HUDEP-2 (cell line): ENCODE results near the gene SFMBT2.

Experiments
- DNase-seq, 76 experiments: peaks; one replicate each; lab custom pipeline; 2025; ENCODE audit not compliant: unreplicated experiment in 76 of 76; lab: John Stamatoyannopoulos, UW

The SFMBT2 gene

DNA sequence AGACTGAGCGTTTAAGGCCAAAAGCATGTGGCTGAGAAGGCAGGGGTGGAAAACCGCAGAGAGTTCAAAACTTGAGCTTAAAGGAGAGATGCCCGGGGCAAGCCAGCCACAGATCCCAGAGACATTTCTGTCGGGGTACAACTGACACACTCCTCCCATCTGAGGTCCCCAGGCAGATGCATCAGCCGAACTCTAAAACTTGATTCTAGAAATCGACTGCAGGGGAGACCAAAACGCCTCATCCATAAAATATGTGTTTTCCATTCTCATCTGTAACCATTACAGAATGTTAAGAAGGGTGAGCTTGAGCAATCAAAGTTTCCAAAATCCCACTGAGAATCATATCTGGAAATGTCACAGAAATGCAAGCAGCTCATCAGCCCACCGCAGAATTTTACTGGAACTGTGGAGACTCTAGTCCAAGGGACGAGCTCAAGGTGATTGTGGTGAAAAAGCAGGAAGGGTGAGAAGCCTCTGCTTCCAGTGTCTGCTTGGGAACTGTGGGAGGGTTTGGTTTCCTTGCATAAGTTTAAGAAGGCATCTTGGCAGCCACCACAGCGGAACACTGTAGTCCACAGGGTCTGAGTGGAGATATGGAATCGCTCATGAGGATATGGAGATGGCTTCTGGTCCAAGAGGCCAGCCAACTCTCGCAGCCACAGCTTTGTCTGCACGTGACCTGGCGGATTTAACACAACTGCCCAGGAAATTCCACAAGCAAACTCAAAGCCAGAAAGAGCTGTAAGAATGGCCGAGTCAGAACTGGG lies 249.2 kb downstream of the SFMBT2 start:
- DNase-seq: no peak

DNA sequence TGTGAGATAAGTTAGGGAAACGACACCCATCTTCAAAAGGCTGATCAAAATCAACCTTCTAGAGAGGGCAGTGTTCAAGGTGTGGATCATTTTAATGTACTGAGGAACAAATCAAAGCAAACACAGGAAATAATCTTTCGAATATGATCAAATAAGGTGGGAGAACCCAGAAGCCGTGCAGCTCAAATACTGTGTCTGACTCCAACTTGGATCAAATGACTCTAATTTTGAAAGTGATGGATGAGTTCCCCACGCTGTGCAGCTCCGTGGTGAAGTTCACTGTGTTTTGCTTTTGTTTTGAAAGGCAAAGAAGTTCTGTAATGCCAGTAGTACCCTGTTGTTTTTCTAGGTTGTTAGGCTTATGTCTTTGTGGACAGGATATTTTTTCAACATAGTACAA lies 250.9 kb downstream of the SFMBT2 start:
- no peak for DNase-seq

DNA sequence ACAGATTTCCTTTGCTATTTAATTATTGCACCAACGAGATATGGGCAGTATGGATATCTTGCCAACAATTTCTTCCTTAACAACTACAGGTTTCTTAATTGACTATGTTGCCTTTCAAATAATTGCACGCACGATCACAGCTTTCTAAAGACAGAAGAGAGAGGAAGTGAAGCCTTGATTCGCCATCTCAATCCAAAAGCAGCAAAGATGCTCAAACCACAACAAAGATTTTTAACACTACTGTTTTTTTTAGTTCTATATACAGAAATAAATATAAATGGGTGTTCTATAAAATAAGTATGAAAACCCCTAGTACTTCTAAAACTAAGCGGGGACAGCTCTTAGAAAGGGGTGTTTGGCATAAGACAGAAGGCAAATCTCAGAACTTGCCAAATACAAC lies 251.3 kb downstream of the SFMBT2 start:
- DNase-seq: no peak

DNA sequence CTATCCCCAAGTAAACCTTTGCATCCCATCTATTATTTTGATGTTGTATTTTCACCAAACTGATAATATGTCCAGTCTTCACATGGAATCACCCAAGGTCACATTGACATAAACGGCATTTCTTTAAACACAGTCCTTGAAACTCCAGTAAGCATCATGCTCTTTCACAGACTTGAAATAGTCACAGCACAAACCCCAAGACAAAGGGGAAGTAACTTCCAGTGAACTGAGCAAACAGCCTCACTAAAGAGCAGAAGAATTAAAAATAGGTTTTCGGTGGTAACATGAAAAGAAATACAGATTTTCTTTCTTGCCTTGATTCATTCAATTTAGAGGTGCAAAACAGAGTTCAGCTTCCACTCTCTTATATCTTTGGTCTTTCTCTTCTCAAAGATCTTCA lies 253.7 kb downstream of the SFMBT2 start:
- no peak for DNase-seq

DNA sequence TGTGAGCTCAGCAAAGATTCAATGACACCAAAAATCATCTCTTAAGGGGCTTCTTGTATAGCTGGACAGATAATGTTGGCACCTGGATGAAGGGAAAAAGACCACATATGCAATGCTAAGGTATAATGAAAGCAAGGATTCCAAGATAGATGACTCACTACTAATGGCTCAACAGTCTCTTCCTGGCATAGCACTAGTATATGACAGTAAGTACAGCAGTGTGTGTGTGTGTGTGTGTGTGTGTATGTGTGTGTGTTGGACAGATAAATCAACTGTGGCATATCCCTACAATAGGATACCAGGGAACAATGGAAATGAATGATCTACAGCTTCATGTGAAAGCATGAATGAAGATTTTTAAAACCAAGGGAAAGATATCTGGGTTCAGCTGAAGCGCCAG lies 257.1 kb downstream of the SFMBT2 start:
- DNase-seq: no peak

DNA sequence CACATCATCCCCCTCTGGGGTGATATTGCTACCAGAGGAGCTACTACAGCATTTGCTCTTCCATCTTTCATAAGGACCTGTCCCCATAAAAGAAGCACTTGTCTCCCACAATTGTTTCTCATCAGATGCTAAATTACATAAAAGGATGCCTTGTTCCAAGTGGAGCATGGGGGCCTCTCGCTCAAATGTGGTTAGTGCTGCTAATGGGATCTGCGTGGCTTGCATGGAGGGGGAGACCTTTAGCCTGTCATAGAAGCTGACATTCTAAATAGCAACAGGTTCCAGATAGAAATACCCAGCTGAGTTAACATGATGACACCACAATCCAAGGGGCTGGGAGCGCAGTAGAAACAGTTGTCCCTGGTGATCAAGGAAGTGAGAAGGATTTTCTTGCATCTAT lies 257.9 kb downstream of the SFMBT2 start:
- DNase-seq: no peak

DNA sequence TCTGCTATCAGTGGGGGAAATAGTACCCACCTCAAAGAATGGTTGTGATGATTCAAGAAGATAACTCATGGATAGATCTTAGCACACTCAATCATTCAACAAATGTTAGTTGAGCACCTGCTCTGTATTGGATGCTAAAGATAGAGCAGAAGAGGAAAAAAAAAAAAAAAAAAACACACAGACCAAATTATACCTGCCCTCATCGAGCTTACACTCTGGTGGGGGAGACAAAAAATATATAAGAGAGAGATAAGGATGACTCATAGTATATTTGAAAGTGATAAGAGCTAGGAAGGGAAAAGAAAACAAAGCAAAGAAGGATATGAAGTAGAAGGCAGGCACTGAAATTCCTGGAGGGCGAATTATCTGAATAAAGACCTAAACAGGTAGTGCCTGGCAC lies 258.5 kb downstream of the SFMBT2 start:
- DNase-seq: no peak

DNA sequence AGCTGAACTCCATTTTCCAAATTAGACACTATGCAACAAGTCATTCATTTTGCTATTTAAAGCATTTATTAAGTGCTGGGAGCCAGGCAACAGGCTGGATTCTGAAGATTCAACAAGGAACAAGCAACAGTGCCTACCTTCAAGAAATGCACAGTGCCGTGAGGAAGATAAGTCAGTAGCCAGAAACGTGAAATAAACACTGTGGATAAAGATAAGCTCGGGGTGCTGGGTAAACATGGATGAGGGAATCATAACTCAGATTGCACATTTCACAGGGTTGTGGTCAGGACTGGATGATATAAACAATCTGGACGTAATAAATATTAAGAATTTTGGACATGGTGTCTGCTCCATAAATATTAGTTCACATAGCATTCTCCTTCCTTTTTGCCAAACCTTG lies 259.3 kb downstream of the SFMBT2 start:
- DNase-seq: no peak

DNA sequence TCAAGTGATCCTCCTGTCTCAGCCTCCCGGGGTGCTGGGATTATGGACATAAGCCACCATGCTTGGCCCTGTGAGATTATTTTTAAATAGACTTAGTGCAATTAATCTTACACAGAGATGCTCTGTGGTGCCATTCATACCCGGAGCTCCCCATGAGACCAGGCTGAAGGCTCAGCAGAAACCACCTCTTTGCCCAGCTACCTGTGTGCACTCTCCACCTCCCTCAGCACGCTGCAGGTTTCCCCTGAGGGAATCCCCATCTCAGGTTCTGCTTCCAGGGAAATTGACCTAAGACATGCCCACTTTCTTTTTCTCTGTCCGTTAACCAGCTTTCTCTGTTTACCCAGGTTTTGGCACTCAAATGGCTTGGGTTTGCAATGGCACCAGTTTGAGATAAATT lies 260.5 kb downstream of the SFMBT2 start:
- DNase-seq: no peak

DNA sequence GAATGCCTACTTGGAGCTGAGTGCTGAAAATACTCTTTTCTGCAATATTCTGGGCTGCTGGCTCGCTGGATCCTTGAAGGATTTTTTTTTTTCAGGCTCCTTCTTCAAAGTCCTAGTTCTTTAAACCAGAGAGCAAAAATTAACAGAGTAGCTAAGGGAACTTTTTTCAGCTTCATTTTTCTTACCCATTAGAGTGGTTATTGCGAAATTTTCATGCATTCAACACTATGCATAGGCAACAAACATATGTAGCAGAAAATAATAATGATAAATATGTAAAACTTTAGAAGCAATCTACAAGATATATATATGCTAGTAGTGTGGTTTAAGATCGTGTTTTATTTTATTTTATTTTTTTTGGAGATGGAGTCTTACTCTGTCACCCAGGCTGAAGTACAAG lies 264.6 kb downstream of the SFMBT2 start:
- no peak for DNase-seq

DNA sequence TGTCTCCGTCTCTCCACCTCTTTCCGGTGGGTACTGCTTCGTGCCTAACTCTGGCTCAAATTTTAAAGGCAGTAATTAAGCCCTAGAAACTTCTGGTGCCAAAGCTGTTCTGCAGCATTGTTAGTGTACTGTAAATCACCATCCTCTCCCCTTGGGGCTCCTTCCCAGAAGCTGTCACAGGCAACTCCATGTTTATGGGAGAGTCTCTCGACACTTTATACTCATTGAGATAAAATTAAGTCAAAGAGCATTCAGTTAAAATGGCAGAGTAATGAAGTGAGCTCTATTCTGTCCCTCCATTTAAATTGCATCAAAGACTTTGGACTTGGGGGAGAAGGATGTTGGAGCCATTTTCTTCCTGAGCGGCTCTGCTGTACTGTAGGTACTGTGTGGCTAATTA lies 274.8 kb downstream of the SFMBT2 start:
- DNase-seq: no peak

DNA sequence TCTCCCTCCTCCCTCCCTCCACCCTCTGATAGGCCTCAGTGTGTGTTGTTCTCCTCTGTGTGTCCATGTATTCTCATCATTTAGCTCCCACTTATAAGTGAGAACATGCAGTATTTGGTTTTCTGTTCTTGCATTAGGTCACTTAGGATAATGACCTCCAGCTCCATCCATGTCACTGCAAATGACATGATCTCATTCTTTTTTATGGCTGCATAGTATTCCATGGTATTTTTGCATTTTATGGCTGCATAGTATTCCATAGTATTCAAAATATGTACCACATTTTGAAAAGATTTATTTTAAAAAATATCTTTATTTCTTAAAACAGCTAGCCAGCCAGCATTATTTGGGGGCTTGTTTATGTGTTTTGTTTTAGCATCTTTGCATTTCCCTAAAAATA lies 275.6 kb downstream of the SFMBT2 start:
- no peak for DNase-seq

DNA sequence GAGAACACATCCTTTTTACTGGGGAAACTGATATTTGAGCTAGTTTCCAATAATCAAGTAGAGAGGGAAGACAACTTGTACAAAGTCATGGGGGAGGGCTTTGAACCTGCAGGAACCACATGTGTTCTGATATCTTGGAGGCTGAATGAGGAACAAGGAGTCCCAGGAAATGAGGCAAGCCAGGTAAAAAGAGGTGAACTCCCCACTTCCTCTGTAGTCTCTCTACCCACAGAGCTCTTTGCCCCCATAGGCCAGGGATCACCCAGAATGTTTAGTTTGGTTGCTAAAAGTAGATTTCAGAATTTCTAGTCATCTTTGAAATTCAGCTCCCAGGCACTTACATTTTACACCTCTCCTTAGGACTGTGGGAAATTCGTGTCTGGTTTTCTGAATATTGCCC lies 276.4 kb downstream of the SFMBT2 start:
- DNase-seq: no peak

DNA sequence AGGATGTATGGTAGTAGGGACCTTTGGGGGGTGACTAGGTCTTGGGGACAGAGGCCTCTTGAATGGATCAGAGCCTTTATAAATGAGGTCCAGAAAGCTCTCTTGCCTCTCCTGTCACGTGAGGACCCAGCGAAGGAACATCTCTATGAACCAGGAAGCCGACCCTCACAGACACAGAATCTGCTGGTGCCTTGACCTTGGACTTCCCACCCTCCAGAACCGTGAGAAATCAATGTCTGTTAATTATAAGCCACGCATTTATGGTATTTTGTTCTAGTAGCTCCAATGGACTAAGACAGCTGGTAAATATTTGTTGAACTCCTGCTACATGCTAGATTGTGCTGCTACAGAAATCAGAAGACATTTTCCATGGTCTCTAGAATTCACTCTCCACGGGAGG lies 276.9 kb downstream of the SFMBT2 start:
- no peak for DNase-seq

DNA sequence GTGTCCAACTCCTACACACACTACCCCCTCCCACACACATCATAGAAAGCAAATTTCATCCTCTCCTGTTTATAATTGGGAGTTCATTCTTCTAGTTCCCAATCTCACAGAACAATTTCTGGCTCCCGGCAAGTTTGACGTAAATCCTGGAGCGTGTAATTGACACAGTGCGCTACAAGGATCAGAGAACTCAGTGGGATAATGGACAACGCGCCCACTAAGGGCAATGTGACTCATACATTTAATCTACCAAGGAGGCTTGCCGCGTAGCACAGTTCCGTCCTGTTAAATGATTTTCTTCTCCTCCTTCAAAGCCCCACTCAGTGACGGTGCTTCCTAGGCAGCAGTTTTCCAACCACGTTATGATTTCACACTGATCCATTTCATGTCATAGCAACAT lies 277.6 kb downstream of the SFMBT2 start:
- DNase-seq: no peak

DNA sequence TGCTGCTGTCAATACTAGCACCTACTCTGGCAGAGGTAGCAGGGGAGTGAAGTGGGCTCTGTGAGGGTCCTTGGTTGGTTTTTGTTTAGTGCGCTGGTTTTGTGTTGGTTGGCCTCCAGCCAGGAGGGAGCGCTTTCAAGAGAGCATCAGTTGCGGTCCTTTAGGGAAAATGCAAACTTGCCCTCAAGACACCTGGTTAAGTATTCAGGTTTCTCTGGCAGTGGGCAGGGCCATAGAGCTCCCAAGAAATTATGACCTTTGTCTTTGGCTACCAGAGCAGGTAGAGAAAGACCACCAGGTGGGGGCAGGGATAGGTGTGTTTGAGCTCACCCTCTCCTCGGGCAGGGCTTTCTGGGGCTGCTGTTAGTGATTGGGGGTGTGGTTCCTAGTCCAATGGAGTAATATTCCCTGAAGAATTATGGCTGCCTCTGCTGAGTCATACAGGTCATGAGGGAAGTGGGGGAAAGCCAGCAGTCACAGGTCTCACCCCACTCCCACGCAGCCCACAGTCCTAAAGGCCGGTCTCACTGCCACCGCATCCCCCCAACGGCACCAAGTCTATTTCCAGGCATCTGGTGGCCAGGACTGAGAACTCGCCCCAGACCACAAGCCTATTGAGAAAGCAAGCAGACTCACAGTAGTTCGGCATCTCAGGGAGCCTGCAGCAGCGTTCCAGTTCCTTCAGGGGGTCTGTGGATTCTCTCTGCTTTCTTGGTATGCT lies 280.5 kb downstream of the SFMBT2 start:
- no peak for DNase-seq

DNA sequence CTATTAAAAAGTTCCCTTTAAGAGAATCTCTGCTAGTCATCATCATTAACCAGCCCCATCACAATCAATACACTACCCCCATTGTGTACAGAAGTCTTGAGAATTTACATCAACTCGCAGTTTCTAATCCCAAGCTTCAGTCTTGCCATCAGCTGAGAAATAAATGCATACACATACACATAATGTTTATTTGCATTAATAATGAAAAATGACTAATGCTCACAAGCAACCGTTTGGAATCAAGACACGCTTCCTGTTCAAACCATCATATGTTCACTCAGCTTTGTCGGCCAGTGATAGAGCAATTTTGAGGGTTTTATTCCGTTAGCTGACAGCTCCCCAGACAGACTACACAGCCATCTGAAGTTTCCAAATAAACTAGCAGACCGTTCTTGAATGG lies 287.1 kb downstream of the SFMBT2 start:
- DNase-seq: no peak

DNA sequence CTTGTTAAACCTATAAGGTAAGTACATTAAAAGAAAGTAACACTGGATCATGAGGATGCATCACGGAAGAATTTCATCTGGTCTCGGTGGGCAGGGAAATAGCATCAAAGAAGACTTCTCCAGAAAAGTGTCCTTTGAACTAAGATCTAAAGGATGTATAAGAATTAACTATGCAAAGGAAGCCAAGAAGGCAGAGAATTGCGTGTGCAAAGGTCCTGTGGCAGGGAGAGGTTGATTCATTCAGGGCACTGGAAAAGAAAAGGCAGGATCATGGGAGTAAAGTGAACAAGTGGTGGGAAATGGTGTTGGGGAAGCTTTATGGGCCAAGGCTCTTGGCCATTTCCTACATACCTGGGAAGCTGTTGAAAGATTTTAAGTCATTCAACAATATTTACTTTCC lies 288.3 kb downstream of the SFMBT2 start:
- no peak for DNase-seq

DNA sequence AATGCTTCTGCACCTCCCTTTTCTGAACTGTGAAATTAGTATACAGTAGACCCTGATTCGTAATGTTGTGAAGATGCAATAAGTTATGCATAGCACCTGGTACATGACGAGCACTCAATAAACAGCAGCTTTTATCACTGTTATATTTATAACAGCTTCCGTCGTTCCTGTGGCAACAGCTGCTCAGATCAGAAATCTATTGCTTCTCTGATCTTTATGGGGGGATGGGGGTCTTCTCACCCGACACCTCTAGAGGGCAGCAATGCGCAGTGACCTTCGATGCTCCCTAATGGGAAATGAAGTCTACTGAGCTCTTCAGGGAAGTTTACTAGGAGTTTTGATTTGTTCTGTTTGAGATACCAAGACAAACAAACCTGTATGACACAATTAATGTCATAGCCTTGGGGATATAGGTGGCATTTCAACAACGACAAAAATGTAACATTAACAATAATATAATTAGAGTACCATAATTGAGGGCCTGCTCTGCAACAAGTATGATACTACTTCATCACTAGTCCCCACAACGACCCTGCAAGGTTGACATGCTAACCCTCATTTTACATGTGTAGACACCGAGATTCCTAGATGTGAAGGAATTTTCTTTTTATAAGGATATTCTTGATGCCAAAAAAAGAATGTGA lies 289.6 kb downstream of the SFMBT2 start:
- DNase-seq: peak in 33 of 76 experiments; percentile 0 to 40 (median 17)

DNA sequence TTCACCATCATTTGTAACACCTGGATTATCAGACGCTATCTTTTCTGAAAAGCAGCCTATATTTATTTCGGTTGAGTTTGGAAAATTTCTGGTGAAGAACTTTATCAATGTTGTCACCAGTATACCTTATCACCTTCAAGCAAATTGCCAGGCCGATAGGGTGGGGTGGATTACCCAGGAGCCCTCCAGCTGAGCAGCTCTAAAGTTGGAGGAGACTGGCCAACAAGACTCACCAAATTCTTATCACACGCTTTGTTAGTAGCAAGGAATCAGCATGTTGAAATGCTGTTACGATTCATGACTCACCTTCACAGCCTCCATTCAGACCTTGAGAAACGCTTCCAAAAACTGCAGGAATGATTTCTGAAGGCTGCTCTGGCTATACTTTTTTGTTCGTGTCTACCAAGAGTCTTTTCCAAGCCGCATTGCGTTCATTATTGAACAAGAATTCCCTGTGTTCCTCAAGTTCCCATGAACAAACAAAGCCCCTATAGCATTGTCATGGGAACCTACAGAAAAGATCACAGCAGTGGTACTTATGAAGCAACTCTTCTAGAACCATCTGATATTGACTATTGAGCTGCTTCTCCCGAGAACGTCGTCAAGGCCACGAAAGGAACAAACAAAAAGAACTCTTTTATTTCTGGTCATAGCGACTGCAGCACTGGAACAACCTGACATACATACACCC lies 291.4 kb downstream of the SFMBT2 start:
- peak in 45 of 76 experiments; percentile 2 to 78 (median 20) for DNase-seq
